Skeletal muscle cell (primary cell): ENCODE measurements around the gene TMEM242.

Experiments
- DNase-seq: peaks from one replicate; pipeline ENCODE4 v3.0.0-alpha.2; 2010; ENCODE audit warnings: low read depth
- H3K4me3 ChIP-seq: 2 replicates; pipeline ENCODE4 v1.5.1; 2011; ENCODE audit warnings: low read depth, mild to moderate bottlenecking, control low read depth, low read length, moderate library complexity

Gene TMEM242

GRCh38 chr6:157239671-157240058 lies 83.7 kb downstream of the TMEM242 start:
- DNase-seq: no peak
- no peak overlapping the region for H3K4me3 ChIP-seq
